SK-N-MC (cell line): ENCODE measurements around the gene ERC2.

Experiments
- EZH2 ChIP-seq: fragments of 200-600 bp; sonication (generic); IDR thresholded peaks from one replicate; pipeline ENCODE4 v1.6.1; 2017; ENCODE audit warnings: antibody characterized with exemption
- POLR2AphosphoS5 ChIP-seq: IDR thresholded peaks from 2 replicates; pipeline ENCODE4 v1.6.1; 2012; ENCODE audit warnings: mild to moderate bottlenecking, low read depth, low read length, borderline replicate concordance

- TF ChIP-seq POLR2AphosphoS5 (no peak), EZH2 (no peak)
Observed at GRCh38 chr3:55804170-55805095, 663.8 kb downstream of the ERC2 start.
